K562 (cell line): ENCODE data around the gene TAS2R13.

Source experiments
- CTCF ChIP-seq, 3 experiments: IDR thresholded peaks in 2 of 3; conservative IDR thresholded peaks in 1 of 3; 2 replicates each; pipeline ENCODE4 v1.5.1; 2011 to 2012; ENCODE audit warnings: low read length in 3 of 3, mild to moderate bottlenecking in 3 of 3, control low read depth in 2 of 3, improper control_type of control experiment in 1 of 3, inconsistent platforms in 1 of 3, low read depth in 1 of 3, mixed read lengths in 1 of 3, moderate library complexity in 1 of 3; ENCODE audit not compliant: insufficient read depth in 2 of 3
- DEAF1 ChIP-seq: fragments of 450-650 bp; formaldehyde crosslinking; IDR thresholded peaks from 2 replicates; pipeline ENCODE4 v1.4.0; 2020; ENCODE audit warnings: mild to moderate bottlenecking, moderate library complexity
- FOXP1 ChIP-seq: sonication (generic); formaldehyde crosslinking; IDR thresholded peaks from 2 replicates; pipeline ENCODE4 v1.8.0; 2022; ENCODE audit warnings: mild to moderate bottlenecking, missing genetic modification reagents
- HDAC1 ChIP-seq, 2 experiments: fragments of 450-650 bp; IDR thresholded peaks; 2 replicates each; pipeline ENCODE4 v1.6.1; 2016 to 2017; ENCODE audit warnings: inconsistent platforms in 1 of 2, mild to moderate bottlenecking in 1 of 2, moderate library complexity in 1 of 2
- IRF2 ChIP-seq: sonication (generic); formaldehyde crosslinking; IDR thresholded peaks from 2 replicates; pipeline ENCODE4 v1.8.1; 2022; ENCODE audit warnings: mild to moderate bottlenecking, missing genetic modification reagents
- NFYB ChIP-seq: IDR thresholded peaks from 2 replicates; pipeline ENCODE4 v1.6.1; 2011; ENCODE audit warnings: mild to moderate bottlenecking, moderate library complexity; ENCODE audit not compliant: insufficient read length; ENCODE audit errors: extremely low read depth
- TEAD1 ChIP-seq, 2 experiments: fragments of 450-650 bp in 1 of 2; sonication (generic) in 1 of 2; formaldehyde crosslinking; IDR thresholded peaks; 2 replicates each; pipeline versions ENCODE4 v1.4.0 to v1.8.0; 2020 to 2022; ENCODE audit warnings: mild to moderate bottlenecking in 2 of 2, missing genetic modification reagents in 1 of 2
- TRIM24 ChIP-seq, 2 experiments: fragments of 450-650 bp; IDR thresholded peaks; 2 replicates each; pipeline ENCODE4 v1.6.1; 2016
- YY1 ChIP-seq, 3 experiments: IDR thresholded peaks; 2 replicates each; pipeline ENCODE4 v1.6.1; 2011; ENCODE audit warnings: low read length in 2 of 3, mild to moderate bottlenecking in 2 of 3, moderate library complexity in 2 of 3, borderline replicate concordance in 1 of 3, control low read depth in 1 of 3, low read depth in 1 of 3; ENCODE audit not compliant: insufficient read depth in 3 of 3, insufficient replicate concordance in 2 of 3, control insufficient read depth in 1 of 3, insufficient read length in 1 of 3; ENCODE audit errors: extremely low read depth in 1 of 3
- ZNF699 ChIP-seq: fragments of 250-450 bp; sonication (Bioruptor Pico); IDR thresholded peaks from 2 replicates; pipeline ENCODE4 v1.8.0; 2021; ENCODE audit warnings: mild to moderate bottlenecking, moderate library complexity; ENCODE audit not compliant: insufficient replicate concordance
- TF ChIP-seq, protein P1 (sequence below): fragments of 150-350 bp; conservative IDR thresholded peaks from 2 replicates; pipeline ENCODE4 v1.6.1; 2014; ENCODE audit warnings: low read length
- TF ChIP-seq, protein P2 (sequence below): fragments of 450-650 bp; IDR thresholded peaks from 2 replicates; pipeline ENCODE4 v1.7.1; 2018; ENCODE audit warnings: mild to moderate bottlenecking, low read depth; ENCODE audit not compliant: partially characterized antibody
- TF ChIP-seq, protein P3 (sequence below): fragments of 450-650 bp; conservative IDR thresholded peaks from 2 replicates; pipeline ENCODE4 v1.6.1; 2016; ENCODE audit warnings: missing genetic modification characterization, low read depth, mild to moderate bottlenecking, control low read depth, missing compliant biosample characterization

- no peak for TF ChIP-seq CTCF (IDR thresholded peaks at IDR 0.05 in 2 of 3, conservative IDR thresholded peaks at IDR 0.05 in 1 of 3; ENCODE audit: insufficient read depth in 2 of 3, low read depth in 1 of 3, low read length in 3 of 3)
- no peak for TF ChIP-seq HDAC1 (IDR thresholded peaks at IDR 0.05)
- no peak for TF ChIP-seq NFYB
- no peak for TF ChIP-seq TRIM24 (IDR thresholded peaks at IDR 0.05)
- TF ChIP-seq, protein P1, sequence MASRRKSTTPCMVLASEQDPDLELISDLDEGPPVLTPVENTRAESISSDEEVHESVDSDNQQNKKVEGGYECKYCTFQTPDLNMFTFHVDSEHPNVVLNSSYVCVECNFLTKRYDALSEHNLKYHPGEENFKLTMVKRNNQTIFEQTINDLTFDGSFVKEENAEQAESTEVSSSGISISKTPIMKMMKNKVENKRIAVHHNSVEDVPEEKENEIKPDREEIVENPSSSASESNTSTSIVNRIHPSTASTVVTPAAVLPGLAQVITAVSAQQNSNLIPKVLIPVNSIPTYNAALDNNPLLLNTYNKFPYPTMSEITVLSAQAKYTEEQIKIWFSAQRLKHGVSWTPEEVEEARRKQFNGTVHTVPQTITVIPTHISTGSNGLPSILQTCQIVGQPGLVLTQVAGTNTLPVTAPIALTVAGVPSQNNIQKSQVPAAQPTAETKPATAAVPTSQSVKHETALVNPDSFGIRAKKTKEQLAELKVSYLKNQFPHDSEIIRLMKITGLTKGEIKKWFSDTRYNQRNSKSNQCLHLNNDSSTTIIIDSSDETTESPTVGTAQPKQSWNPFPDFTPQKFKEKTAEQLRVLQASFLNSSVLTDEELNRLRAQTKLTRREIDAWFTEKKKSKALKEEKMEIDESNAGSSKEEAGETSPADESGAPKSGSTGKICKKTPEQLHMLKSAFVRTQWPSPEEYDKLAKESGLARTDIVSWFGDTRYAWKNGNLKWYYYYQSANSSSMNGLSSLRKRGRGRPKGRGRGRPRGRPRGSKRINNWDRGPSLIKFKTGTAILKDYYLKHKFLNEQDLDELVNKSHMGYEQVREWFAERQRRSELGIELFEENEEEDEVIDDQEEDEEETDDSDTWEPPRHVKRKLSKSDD = no peak
- TF ChIP-seq, protein P2, sequence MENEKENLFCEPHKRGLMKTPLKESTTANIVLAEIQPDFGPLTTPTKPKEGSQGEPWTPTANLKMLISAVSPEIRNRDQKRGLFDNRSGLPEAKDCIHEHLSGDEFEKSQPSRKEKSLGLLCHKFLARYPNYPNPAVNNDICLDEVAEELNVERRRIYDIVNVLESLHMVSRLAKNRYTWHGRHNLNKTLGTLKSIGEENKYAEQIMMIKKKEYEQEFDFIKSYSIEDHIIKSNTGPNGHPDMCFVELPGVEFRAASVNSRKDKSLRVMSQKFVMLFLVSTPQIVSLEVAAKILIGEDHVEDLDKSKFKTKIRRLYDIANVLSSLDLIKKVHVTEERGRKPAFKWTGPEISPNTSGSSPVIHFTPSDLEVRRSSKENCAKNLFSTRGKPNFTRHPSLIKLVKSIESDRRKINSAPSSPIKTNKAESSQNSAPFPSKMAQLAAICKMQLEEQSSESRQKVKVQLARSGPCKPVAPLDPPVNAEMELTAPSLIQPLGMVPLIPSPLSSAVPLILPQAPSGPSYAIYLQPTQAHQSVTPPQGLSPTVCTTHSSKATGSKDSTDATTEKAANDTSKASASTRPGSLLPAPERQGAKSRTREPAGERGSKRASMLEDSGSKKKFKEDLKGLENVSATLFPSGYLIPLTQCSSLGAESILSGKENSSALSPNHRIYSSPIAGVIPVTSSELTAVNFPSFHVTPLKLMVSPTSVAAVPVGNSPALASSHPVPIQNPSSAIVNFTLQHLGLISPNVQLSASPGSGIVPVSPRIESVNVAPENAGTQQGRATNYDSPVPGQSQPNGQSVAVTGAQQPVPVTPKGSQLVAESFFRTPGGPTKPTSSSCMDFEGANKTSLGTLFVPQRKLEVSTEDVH = no peak
- TF ChIP-seq DEAF1 (CRISPR knock-in tag) = no peak
- TF ChIP-seq ZNF699 (CRISPR knock-in tag) = no peak
- TF ChIP-seq IRF2 (CRISPR knock-in tag) = no peak
- no peak for TF ChIP-seq YY1 (IDR thresholded peaks at IDR 0.05; ENCODE audit: borderline replicate concordance in 1 of 3, control insufficient read depth in 1 of 3, extremely low read depth in 1 of 3, insufficient read depth in 3 of 3, insufficient read length in 1 of 3, insufficient replicate concordance in 2 of 3, low read depth in 1 of 3, low read length in 2 of 3)
- TF ChIP-seq TEAD1 (CRISPR knock-in tag; IDR thresholded peaks at IDR 0.05) = no peak
- TF ChIP-seq, protein P3, sequence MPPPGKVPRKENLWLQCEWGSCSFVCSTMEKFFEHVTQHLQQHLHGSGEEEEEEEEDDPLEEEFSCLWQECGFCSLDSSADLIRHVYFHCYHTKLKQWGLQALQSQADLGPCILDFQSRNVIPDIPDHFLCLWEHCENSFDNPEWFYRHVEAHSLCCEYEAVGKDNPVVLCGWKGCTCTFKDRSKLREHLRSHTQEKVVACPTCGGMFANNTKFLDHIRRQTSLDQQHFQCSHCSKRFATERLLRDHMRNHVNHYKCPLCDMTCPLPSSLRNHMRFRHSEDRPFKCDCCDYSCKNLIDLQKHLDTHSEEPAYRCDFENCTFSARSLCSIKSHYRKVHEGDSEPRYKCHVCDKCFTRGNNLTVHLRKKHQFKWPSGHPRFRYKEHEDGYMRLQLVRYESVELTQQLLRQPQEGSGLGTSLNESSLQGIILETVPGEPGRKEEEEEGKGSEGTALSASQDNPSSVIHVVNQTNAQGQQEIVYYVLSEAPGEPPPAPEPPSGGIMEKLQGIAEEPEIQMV (tag) = no peak
- TF ChIP-seq FOXP1 (CRISPR knock-in tag) = no peak
Observed at GRCh38 chr12:10936506-10936905, 27.1 kb upstream of the TAS2R13 start.
